Peyer's patch (tissue), 4 donors: Measurements from ENCODE around the gene OR52A5.

ENCODE experiments used
- CTCF ChIP-seq, 6 experiments: fragments of 450-650 bp in 4 of 6; fragments of 200-600 bp in 2 of 6; sonication (generic) in 1 of 6; IDR thresholded peaks; one replicate each; pipeline ENCODE4 v1.5.1; 2017 to 2019; ENCODE audit warnings: antibody characterized with exemption in 6 of 6, mild to moderate bottlenecking in 3 of 6, moderate library complexity in 1 of 6
- POLR2A ChIP-seq, 2 donors: fragments of 450-650 bp; IDR thresholded peaks; one replicate each; pipeline ENCODE4 v1.5.1; 2017; ENCODE audit warnings: antibody characterized with exemption in 2 of 2, mild to moderate bottlenecking in 2 of 2, moderate library complexity in 2 of 2

GRCh38 chr11:5151713-5152153 lies 13.6 kb upstream of the OR52A5 start:
- no peak for TF ChIP-seq CTCF (IDR thresholded peaks at IDR 0.05)
- TF ChIP-seq POLR2A (IDR thresholded peaks at IDR 0.05), result no peak
